IMR-90 (cell line): ENCODE data around the gene CAMK2B. TPM values are rescaled to one million over a fixed set of nuclear protein-coding genes. Genes with fewer than 3 reads are reported as not detected.

Source experiments
- ATAC-seq: fragments of 200-7000 bp; cut with Tn5 transposase; 2 replicates; pipeline ENCODE4 v1.9.1; 2020; ENCODE audit warnings: low read depth, mild to moderate bottlenecking, moderate library complexity
- BruUV-seq: library from RNA; stranded (reverse); fragments of 400-500 nt; replicated peaks from 2 replicates; lab custom pipeline; 2021; lab: Mats Ljungman, UMichigan
- CTCF ChIA-PET: fragments of 300-600 bp; formaldehyde crosslinking; extraction: SDS; loops from one replicate; lab custom pipeline; 2021; ENCODE audit warnings: antibody characterized with exemption; lab: Yijun Ruan, JAX
- POLR2A ChIA-PET: fragments of 300-600 bp; sonication (Branson Sonifier 250); formaldehyde crosslinking; loops from one replicate; lab custom pipeline; 2022; ENCODE audit warnings: antibody characterized with exemption; ENCODE audit not compliant: unreplicated experiment; lab: Charles Lee
- DNase-seq: peaks from one replicate; pipeline ENCODE4 v3.0.0; 2013
- H2AFZ ChIP-seq: replicated peaks from 2 replicates; pipeline ENCODE3; 2013; ENCODE audit warnings: low read length, mild to moderate bottlenecking; ENCODE audit not compliant: poor library complexity
- H2AK5ac ChIP-seq: 2 replicates; pipeline ENCODE4 v1.6.1; 2013; ENCODE audit warnings: low read depth, low read length, inconsistent platforms
- H2AK9ac ChIP-seq: replicated peaks from 2 replicates; pipeline ENCODE3; 2013; ENCODE audit warnings: mild to moderate bottlenecking, low read depth, low read length, moderate library complexity; ENCODE audit not compliant: poor library complexity
- H2BK120ac ChIP-seq: 2 replicates; pipeline ENCODE4 v1.6.1; 2013; ENCODE audit warnings: low read depth, low read length, inconsistent platforms
- H2BK15ac ChIP-seq: 3 replicates; pipeline ENCODE4 v1.6.1; 2013; ENCODE audit warnings: low read depth, low read length, inconsistent platforms
- H2BK20ac ChIP-seq: 2 replicates; pipeline ENCODE4 v1.6.1; 2013; ENCODE audit warnings: low read depth, mild to moderate bottlenecking, inconsistent platforms, low read length, moderate library complexity
- H2BK5ac ChIP-seq: 2 replicates; pipeline ENCODE4 v1.6.1; 2013; ENCODE audit warnings: mild to moderate bottlenecking, low read depth, low read length, inconsistent platforms; ENCODE audit not compliant: poor library complexity, severe bottlenecking
- H3K14ac ChIP-seq: replicated peaks from 2 replicates; pipeline ENCODE4 v1.6.1; 2013; ENCODE audit warnings: low read depth, low read length, inconsistent platforms
- H3K18ac ChIP-seq: 2 replicates; pipeline ENCODE4 v1.6.1; 2013; ENCODE audit warnings: low read depth, low read length, control low read depth
- H3K23ac ChIP-seq: 2 replicates; pipeline ENCODE4 v1.6.1; 2013; ENCODE audit warnings: low read depth, low read length, inconsistent platforms
- H3K27ac ChIP-seq: 2 replicates; pipeline ENCODE4 v1.5.1; 2013; ENCODE audit warnings: mild to moderate bottlenecking, control low read depth, low read length; ENCODE audit not compliant: insufficient read depth
- H3K27me3 ChIP-seq: 2 replicates; pipeline ENCODE4 v1.6.1; 2013; ENCODE audit warnings: low read length; ENCODE audit not compliant: control insufficient read depth, insufficient read depth
- H3K36me3 ChIP-seq: 2 replicates; pipeline ENCODE4 v1.6.1; 2013; ENCODE audit warnings: low read length, mixed read lengths; ENCODE audit not compliant: control insufficient read depth, insufficient read depth
- H3K4ac ChIP-seq: 2 replicates; pipeline ENCODE4 v1.6.1; 2013; ENCODE audit warnings: low read depth, low read length, inconsistent platforms
- H3K4me1 ChIP-seq: 2 replicates; pipeline ENCODE4 v1.6.1; 2013; ENCODE audit warnings: low read length, mixed read lengths; ENCODE audit not compliant: control insufficient read depth, insufficient read depth
- H3K4me2 ChIP-seq: 2 replicates; pipeline ENCODE4 v1.6.1; 2013; ENCODE audit warnings: low read depth, mild to moderate bottlenecking, control low read depth, low read length, moderate library complexity
- H3K4me3 ChIP-seq: 2 replicates; pipeline ENCODE4 v1.5.1; 2013; ENCODE audit warnings: low read depth, mild to moderate bottlenecking, control low read depth, low read length, moderate library complexity; ENCODE audit not compliant: insufficient read depth
- H3K56ac ChIP-seq: 2 replicates; pipeline ENCODE4 v1.6.1; 2013; ENCODE audit warnings: low read length, inconsistent platforms; ENCODE audit not compliant: insufficient read depth; ENCODE audit errors: extremely low read depth
- H3K79me1 ChIP-seq, 2 experiments: 2 replicates each; pipeline ENCODE4 v1.6.1; 2013; ENCODE audit warnings: low read length in 2 of 2, inconsistent platforms in 1 of 2, low read depth in 1 of 2
- H3K9ac ChIP-seq: 2 replicates; pipeline ENCODE4 v1.6.1; 2013; ENCODE audit warnings: low read depth, low read length, control low read depth
- H3K9me1 ChIP-seq: 2 replicates; pipeline ENCODE4 v1.6.1; 2013; ENCODE audit warnings: low read length, inconsistent platforms; ENCODE audit not compliant: insufficient read depth
- H3K9me3 ChIP-seq: 2 replicates; pipeline ENCODE4 v1.6.1; 2013; ENCODE audit warnings: low read length; ENCODE audit not compliant: control insufficient read depth, insufficient read depth
- H4K20me1 ChIP-seq: 2 replicates; pipeline ENCODE4 v1.6.1; 2013; ENCODE audit warnings: low read length, inconsistent platforms; ENCODE audit not compliant: insufficient read depth
- H4K5ac ChIP-seq: 2 replicates; pipeline ENCODE4 v1.6.1; 2013; ENCODE audit warnings: mild to moderate bottlenecking, low read depth, low read length, control low read depth
- H4K8ac ChIP-seq, 2 experiments: 2 replicates each; pipeline ENCODE4 v1.6.1; 2013; ENCODE audit warnings: low read depth in 2 of 2, low read length in 2 of 2, control low read depth in 1 of 2, inconsistent platforms in 1 of 2
- H4K91ac ChIP-seq: 2 replicates; pipeline ENCODE4 v1.6.1; 2013; ENCODE audit warnings: low read depth, low read length, inconsistent platforms; ENCODE audit not compliant: insufficient read depth
- CEBPB ChIP-seq: IDR thresholded peaks from 2 replicates; pipeline ENCODE4 v1.6.1; 2012; ENCODE audit warnings: low read depth, low read length, improper control_type of control experiment
- CHD1 ChIP-seq: IDR thresholded peaks from 2 replicates; pipeline ENCODE4 v1.6.1; 2012; ENCODE audit warnings: low read depth, low read length, improper control_type of control experiment
- FOS ChIP-seq: fragments of 150-350 bp; IDR thresholded peaks from 2 replicates; pipeline ENCODE4 v1.6.1; 2016; ENCODE audit warnings: low read depth, low read length
- MAFK ChIP-seq: IDR thresholded peaks from 2 replicates; pipeline ENCODE4 v1.6.1; 2012; ENCODE audit warnings: low read depth, low read length, improper control_type of control experiment
- MAZ ChIP-seq: IDR thresholded peaks from 2 replicates; pipeline ENCODE4 v1.6.1; 2012; ENCODE audit warnings: low read depth, mild to moderate bottlenecking, low read length, improper control_type of control experiment, moderate library complexity, borderline replicate concordance
- MXI1 ChIP-seq: IDR thresholded peaks from 2 replicates; pipeline ENCODE4 v1.6.1; 2012; ENCODE audit warnings: low read depth, mild to moderate bottlenecking, low read length, moderate library complexity, borderline replicate concordance
- WGBS, 2 experiments: methylation state at CpG; one replicate each; pipeline versions ENCODE4 v1.1.5 to v1.1.7; 2013; ENCODE audit warnings: missing lambda C conversion rate in 2 of 2; ENCODE audit not compliant: insufficient read length in 1 of 2; ENCODE audit errors: extremely low coverage in 2 of 2; 5-methylcytosine and 5-hydroxymethylcytosine counted together
- dilution Hi-C: fragments of 300-500 bp; cut with HindIII; formaldehyde crosslinking; loops from one replicate; pipeline ENCODE4 v1.14.3; 2018; ENCODE audit warnings: low sequenced_read_pairs; ENCODE audit not compliant: unreplicated experiment
- in situ Hi-C: fragments of 300-500 bp; cut with MboI; formaldehyde crosslinking; loops from 3 replicates; pipeline ENCODE4 v1.14.3; 2019; ENCODE audit warnings: low sequenced_read_pairs, inconsistent platforms, mixed read lengths
- intact Hi-C: fragments of 100-400 bp; cut with micrococcal nuclease; formaldehyde crosslinking; loops from 2 replicates; pipeline ENCODE4 v1.10.0; 2022
- polyA plus RNA-seq, 3 experiments: library from polyadenylated mRNA; depleted of rRNA; stranded (reverse); fragments of >200 nt; gene quantifications; 2 replicates each; pipeline ENCODE4 v1.2.3, GENCODE V29; 2012; ENCODE audit warnings: low replicate concordance in 1 of 3
- total RNA-seq: library from RNA; depleted of rRNA; stranded (reverse); fragments of >200 nt; gene quantifications from 2 replicates; pipeline ENCODE4 v1.2.3, GENCODE V29; 2012
- TF ChIP-seq, protein P1 (sequence below): fragments of 150-350 bp; IDR thresholded peaks from 2 replicates; pipeline ENCODE4 v1.6.1; 2017; ENCODE audit warnings: mild to moderate bottlenecking, antibody characterized with exemption, low read length, low read depth

Gene CAMK2B
- total and polyA plus RNA-seq, 2 of the 4 experiments (the other 2 are of a cell fraction), result 0.18 to 0.36 TPM

DNA sequence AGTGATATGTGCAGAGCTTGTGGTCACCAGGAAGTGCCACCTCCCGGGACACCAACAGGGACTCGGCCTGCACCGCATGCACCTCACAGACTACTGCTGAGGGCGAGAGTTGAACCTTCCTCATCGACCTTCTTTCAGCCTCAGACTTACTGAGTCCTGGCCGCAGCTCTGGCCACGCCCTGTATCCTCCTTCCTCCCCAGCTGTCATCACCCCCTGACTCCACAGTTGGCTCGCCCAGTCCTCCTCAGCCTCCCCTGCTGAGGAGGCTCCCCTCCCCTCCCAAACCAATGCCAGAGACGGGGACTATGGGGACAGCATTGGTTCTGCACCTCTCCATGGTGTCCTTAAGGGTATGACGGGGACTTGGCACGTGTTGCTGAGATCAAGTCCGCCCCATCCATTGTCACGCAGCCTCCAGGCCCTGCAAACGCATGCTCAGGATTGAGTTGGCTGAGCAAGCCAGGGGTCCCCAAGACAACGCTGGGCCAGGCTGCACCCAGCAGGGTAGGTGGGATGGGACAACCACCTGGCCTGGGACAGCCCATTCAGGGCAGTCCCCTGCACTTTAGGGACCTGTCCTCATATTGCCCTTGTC lies 75.7 kb downstream of the CAMK2B start:
- intact Hi-C loops (no loop called here), dilution Hi-C loops (no loop called here), in situ Hi-C loops (loop anchor here (10.0 kb wide), 1 partner anchor 315 kb away; no protein-coding TSS in a partner anchor)
- H3K4me2 ChIP-seq, result no peak overlapping the region
- H3K27me3 ChIP-seq, result peaks cover 5% of the 10 kb centered on the region; the same call in 1 of the 2 replicates
- 81% methylated on average over 6 of the region's 15 CpGs; no CpG with 5 or more reads in 1 of the 2 experiments for WGBS, 2 experiments
- CTCF ChIA-PET, result no interaction called here
- H4K20me1 ChIP-seq, result no peaks in the 10 kb centered on the region
- H3K9me1 ChIP-seq, result peaks cover 5% of the 10 kb centered on the region
- H3K23ac ChIP-seq, result no peak overlapping the region
- TF ChIP-seq CEBPB, result no peak
- no peak for TF ChIP-seq FOS
- TF ChIP-seq, protein P1, sequence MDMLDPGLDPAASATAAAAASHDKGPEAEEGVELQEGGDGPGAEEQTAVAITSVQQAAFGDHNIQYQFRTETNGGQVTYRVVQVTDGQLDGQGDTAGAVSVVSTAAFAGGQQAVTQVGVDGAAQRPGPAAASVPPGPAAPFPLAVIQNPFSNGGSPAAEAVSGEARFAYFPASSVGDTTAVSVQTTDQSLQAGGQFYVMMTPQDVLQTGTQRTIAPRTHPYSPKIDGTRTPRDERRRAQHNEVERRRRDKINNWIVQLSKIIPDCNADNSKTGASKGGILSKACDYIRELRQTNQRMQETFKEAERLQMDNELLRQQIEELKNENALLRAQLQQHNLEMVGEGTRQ, result no peak
- no peak for TF ChIP-seq MXI1
- TF ChIP-seq MAFK, result no peak
- TF ChIP-seq CHD1, result no peak
- no peak for TF ChIP-seq MAZ
- no peak overlapping the region for H2AK5ac ChIP-seq
- POLR2A ChIA-PET, result no interaction called here
- H3K56ac ChIP-seq, result no peak overlapping the region
- BruUV-seq, result no TSS peak
- H2BK5ac ChIP-seq, result no peak overlapping the region
- H3K14ac ChIP-seq, result no peak overlapping the region
- no peak overlapping the region for H3K18ac ChIP-seq
- no peak overlapping the region for H3K27ac ChIP-seq
- no peak overlapping the region for H2BK15ac ChIP-seq
- H4K5ac ChIP-seq, result no peak overlapping the region
- no peaks in the 10 kb centered on the region for H3K4me1 ChIP-seq
- H3K9ac ChIP-seq, result no peak overlapping the region
- H4K91ac ChIP-seq, result no peak overlapping the region
- H2BK120ac ChIP-seq, result no peak overlapping the region
- H4K8ac ChIP-seq, result no peak overlapping the region
- ATAC-seq, result no peak
- H2AK9ac ChIP-seq, result peak overlapping the region; percentile 37
- H3K79me1 ChIP-seq, result no peaks in the 10 kb centered on the region
- no peak overlapping the region for H3K4ac ChIP-seq
- no peak overlapping the region for H2BK20ac ChIP-seq
- no peaks in the 10 kb centered on the region for H3K36me3 ChIP-seq
- DNase-seq, result no peak
- H3K4me3 ChIP-seq, result no peak overlapping the region
- H3K9me3 ChIP-seq, result no peaks in the 10 kb centered on the region
- H2AFZ ChIP-seq, result peak overlapping the region; percentile 17
